ENCODE data around the gene ZFR2.
A peak's percentile ranks its signal among the peaks of the same experiment; 100 is the strongest.
"Not testable (repeated sequence)": the region's sequence is repeated elsewhere in the genome, so short reads cannot be mapped to it uniquely, and the experiment has no call there.

Gene ZFR2

GRCh38 chr19:3761382-3762129, 107.3 kb downstream of the ZFR2 start, which contains the start of gene APBA3:
APBA3 (minus strand) TSS chr19:3761692; CDS start chr19:3760264, 1,428 bp downstream.
- H3K4me3 ChIP-seq (ENCODE audit: low read depth, low read length) = peak within 1 kb of the TSS; percentile 86
- peak; percentile 83 for DNase-seq (ENCODE audit: low read depth)
- TF ChIP-seq POLR2A (IDR thresholded peaks at IDR 0.05; ENCODE audit: extremely low read depth, insufficient read length) (peak; percentile 25), MYC (IDR thresholded peaks at IDR 0.05; ENCODE audit: low read depth, low read length) (peak; percentile 74), MAX (IDR thresholded peaks at IDR 0.05; ENCODE audit: low read depth, low read length) (peak; percentile 63)
- TF ChIP-seq, protein P1, sequence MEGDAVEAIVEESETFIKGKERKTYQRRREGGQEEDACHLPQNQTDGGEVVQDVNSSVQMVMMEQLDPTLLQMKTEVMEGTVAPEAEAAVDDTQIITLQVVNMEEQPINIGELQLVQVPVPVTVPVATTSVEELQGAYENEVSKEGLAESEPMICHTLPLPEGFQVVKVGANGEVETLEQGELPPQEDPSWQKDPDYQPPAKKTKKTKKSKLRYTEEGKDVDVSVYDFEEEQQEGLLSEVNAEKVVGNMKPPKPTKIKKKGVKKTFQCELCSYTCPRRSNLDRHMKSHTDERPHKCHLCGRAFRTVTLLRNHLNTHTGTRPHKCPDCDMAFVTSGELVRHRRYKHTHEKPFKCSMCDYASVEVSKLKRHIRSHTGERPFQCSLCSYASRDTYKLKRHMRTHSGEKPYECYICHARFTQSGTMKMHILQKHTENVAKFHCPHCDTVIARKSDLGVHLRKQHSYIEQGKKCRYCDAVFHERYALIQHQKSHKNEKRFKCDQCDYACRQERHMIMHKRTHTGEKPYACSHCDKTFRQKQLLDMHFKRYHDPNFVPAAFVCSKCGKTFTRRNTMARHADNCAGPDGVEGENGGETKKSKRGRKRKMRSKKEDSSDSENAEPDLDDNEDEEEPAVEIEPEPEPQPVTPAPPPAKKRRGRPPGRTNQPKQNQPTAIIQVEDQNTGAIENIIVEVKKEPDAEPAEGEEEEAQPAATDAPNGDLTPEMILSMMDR (IDR thresholded peaks at IDR 0.05; ENCODE audit: low read depth, low read length) = peak; percentile 55

- TF ChIP-seq MAX (IDR thresholded peaks at IDR 0.05; ENCODE audit: low read depth, low read length) (no peak), POLR2A (IDR thresholded peaks at IDR 0.05; ENCODE audit: extremely low read depth, insufficient read length) (no peak), MYC (IDR thresholded peaks at IDR 0.05; ENCODE audit: low read depth, low read length) (no peak)
- TF ChIP-seq, protein P1 (IDR thresholded peaks at IDR 0.05; ENCODE audit: low read depth, low read length) = no peak
- H3K4me3 ChIP-seq (ENCODE audit: low read depth, low read length) = peak overlapping the region; percentile 86
- no peak for DNase-seq (ENCODE audit: low read depth)
Measured at GRCh38 chr19:3760871-3761361, 107.9 kb downstream of the ZFR2 start.

GRCh38 chr19:3759482-3760254, 109.2 kb downstream of the ZFR2 start:
- no peak for DNase-seq (ENCODE audit: low read depth)
- no peak for TF ChIP-seq MAX (IDR thresholded peaks at IDR 0.05; ENCODE audit: low read depth, low read length)
- no peak overlapping the region for H3K4me3 ChIP-seq (ENCODE audit: low read depth, low read length)

DNA sequence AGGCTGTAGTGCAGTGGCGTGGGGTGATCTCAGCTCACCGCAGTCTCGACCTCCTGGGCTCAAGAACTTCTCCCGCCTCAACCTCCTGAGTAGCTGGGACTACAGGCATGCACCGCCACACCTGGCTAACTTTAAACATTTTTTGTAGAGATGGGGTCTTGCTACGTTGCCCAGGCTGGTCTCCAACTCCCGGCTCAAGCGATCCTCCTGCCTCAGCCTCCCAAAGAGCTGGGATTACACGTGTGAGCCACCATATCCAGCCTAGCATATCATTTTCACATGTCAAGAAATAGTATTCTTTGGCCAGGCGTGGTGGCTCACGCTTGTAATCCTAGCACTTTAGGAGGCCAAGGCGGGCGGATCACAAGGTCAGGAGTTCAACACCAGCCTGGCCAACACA, 110.5 kb downstream of the ZFR2 start:
- H3K4me3 ChIP-seq (ENCODE audit: low read depth, low read length); DNase-seq (ENCODE audit: low read depth): not testable (repeated sequence)

DNA sequence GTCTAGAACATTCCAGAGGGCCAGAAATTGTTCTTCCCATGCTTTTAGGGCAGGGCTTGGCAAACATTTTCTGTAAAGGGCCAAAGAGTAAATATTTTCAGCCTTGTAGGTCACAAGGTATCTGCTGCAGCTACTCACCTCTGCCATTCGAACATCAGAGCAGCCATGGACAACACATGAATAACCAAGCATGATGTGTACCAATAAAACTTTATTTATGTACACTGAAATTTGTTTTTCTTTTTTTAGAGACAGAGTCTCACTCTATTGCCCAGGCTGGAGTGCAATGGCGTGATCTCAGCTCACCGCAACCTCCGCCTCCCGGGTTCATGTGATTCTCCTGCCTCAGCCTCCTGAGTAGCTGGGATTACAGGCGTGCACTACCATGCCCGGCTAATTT, 111.1 kb downstream of the ZFR2 start:
- H3K4me3 ChIP-seq (ENCODE audit: low read depth, low read length); DNase-seq (ENCODE audit: low read depth): not testable (repeated sequence)

Measured in NB4 (cell line).